GM21576 (cell line): ENCODE measurements around the gene DLGAP5.

Experiments
- ATAC-seq: cut with Tn5 transposase; IDR thresholded peaks from one replicate; pipeline ENCODE4 v1.9.1; 2021; ENCODE audit warnings: mild to moderate bottlenecking, moderate library complexity; ENCODE audit not compliant: unreplicated experiment

Gene DLGAP5

GRCh38 chr14:55191203-55192053, at the start of gene DLGAP5:
Gene DLGAP5, minus strand, starts transcription at chr14:55191585. Its CDS starts 2,406 bp downstream, at chr14:55189179.
- ATAC-seq, result peak; percentile 97

GRCh38 chr14:55240526-55241178, 49.3 kb upstream of the DLGAP5 start:
- ATAC-seq, result no peak

GRCh38 chr14:55239320-55239719, 47.9 kb upstream of the DLGAP5 start:
- ATAC-seq, result no peak

- ATAC-seq, result no peak
These were observed 46.8 kb upstream of the DLGAP5 start for GRCh38 chr14:55238019-55238680.

- no peak for ATAC-seq
These were observed 42.2 kb upstream of the DLGAP5 start for GRCh38 chr14:55233591-55233990.

- ATAC-seq, result no peak
These were observed 36.9 kb upstream of the DLGAP5 start for GRCh38 chr14:55228261-55228660.

- no peak for ATAC-seq
These were observed 32.0 kb upstream of the DLGAP5 start for GRCh38 chr14:55223364-55223763.

GRCh38 chr14:55221968-55222367, 30.6 kb upstream of the DLGAP5 start:
- ATAC-seq, result no peak

GRCh38 chr14:55221186-55221585, 29.8 kb upstream of the DLGAP5 start:
- no peak for ATAC-seq

GRCh38 chr14:55220230-55220629, 28.8 kb upstream of the DLGAP5 start:
- no peak for ATAC-seq

GRCh38 chr14:55212634-55213033, 21.2 kb upstream of the DLGAP5 start:
- ATAC-seq, result no peak

- no peak for ATAC-seq
These were observed 16.4 kb upstream of the DLGAP5 start for GRCh38 chr14:55207832-55208231.

- ATAC-seq, result no peak
These were observed 14.8 kb upstream of the DLGAP5 start for GRCh38 chr14:55206175-55206693.

- no peak for ATAC-seq
These were observed 10.1 kb upstream of the DLGAP5 start for GRCh38 chr14:55201219-55202101.

- no peak for ATAC-seq
These were observed 9.3 kb upstream of the DLGAP5 start for GRCh38 chr14:55200651-55201050.

- no peak for ATAC-seq
These were observed 7.4 kb upstream of the DLGAP5 start for GRCh38 chr14:55198749-55199148.

GRCh38 chr14:55194656-55195355, 3.4 kb upstream of the DLGAP5 start:
- ATAC-seq, result no peak

- no peak for ATAC-seq
These were observed 753 bp upstream of the DLGAP5 start for GRCh38 chr14:55192054-55192621.

- no peak for ATAC-seq
These were observed 531 bp downstream of the DLGAP5 start for GRCh38 chr14:55190906-55191202.
